Caco-2 (cell line): ENCODE data around the gene NHP2. TPM values are rescaled to one million over a fixed set of nuclear protein-coding genes. Genes with fewer than 3 reads are reported as not detected.

Experiments used
- BruUV-seq: library from RNA; stranded (reverse); fragments of 400-500 nt; replicated peaks from 2 replicates; lab custom pipeline; 2021; lab: Mats Ljungman, UMichigan
- CTCF ChIA-PET: fragments of 300-600 bp; sonication (Branson Sonifier 250); formaldehyde crosslinking; loops from one replicate; lab custom pipeline; 2022; ENCODE audit warnings: antibody characterized with exemption; lab: Charles Lee
- POLR2A ChIA-PET: fragments of 300-600 bp; sonication (Branson Sonifier 250); formaldehyde crosslinking; loops from one replicate; lab custom pipeline; 2022; ENCODE audit warnings: antibody characterized with exemption; lab: Charles Lee
- DNase-seq, 2 experiments: peaks; one replicate each; pipeline versions ENCODE4 v3.0.0 to v3.0.0-alpha.2; 2020 to 2022
- H3K27me3 ChIP-seq: replicated peaks from 2 replicates; pipeline ENCODE4 v1.6.0; 2011; ENCODE audit warnings: low read length; ENCODE audit not compliant: control insufficient read depth, insufficient read depth
- H3K36me3 ChIP-seq: 2 replicates; pipeline ENCODE4 v1.5.1; 2011; ENCODE audit warnings: low read length; ENCODE audit not compliant: control insufficient read depth, insufficient read depth
- H3K4me1 ChIP-seq: fragments of 250-450 bp; sonication (Bioruptor Pico); 2 replicates; pipeline ENCODE4 v1.5.1; 2020; ENCODE audit warnings: mild to moderate bottlenecking
- H3K4me3 ChIP-seq: 2 replicates; pipeline ENCODE4 v1.5.1; 2011; ENCODE audit warnings: low read depth, mild to moderate bottlenecking, control low read depth, low read length
- H3K9me3 ChIP-seq: fragments of 250-450 bp; sonication (Bioruptor Pico); 2 replicates; pipeline ENCODE4 v1.5.1; 2020; ENCODE audit warnings: mild to moderate bottlenecking, moderate library complexity
- H3K27ac Mint-ChIP-seq: one replicate; pipeline ENCODE4 v1.8.0; 2022; ENCODE audit warnings: mixed read lengths; ENCODE audit not compliant: unreplicated experiment
- H3K27me3 Mint-ChIP-seq: one replicate; pipeline ENCODE4 v1.8.0; 2022; ENCODE audit warnings: mixed read lengths; ENCODE audit not compliant: insufficient read depth, unreplicated experiment
- H3K36me3 Mint-ChIP-seq: one replicate; pipeline ENCODE4 v1.8.0; 2022; ENCODE audit warnings: mild to moderate bottlenecking, mixed read lengths; ENCODE audit not compliant: insufficient read depth, unreplicated experiment
- H3K4me1 Mint-ChIP-seq: one replicate; pipeline ENCODE4 v1.8.0; 2022; ENCODE audit warnings: low read depth, mixed read lengths; ENCODE audit not compliant: unreplicated experiment
- H3K4me3 Mint-ChIP-seq: one replicate; pipeline ENCODE4 v1.8.0; 2022; ENCODE audit warnings: mild to moderate bottlenecking, moderate library complexity, mixed read lengths; ENCODE audit not compliant: unreplicated experiment
- H3K9me3 Mint-ChIP-seq: one replicate; pipeline ENCODE4 v1.8.0; 2022; ENCODE audit warnings: mixed read lengths; ENCODE audit not compliant: unreplicated experiment
- intact Hi-C: fragments of 100-400 bp; cut with micrococcal nuclease; formaldehyde crosslinking; loops from one replicate; pipeline ENCODE4 v1.10.0; 2022; ENCODE audit not compliant: unreplicated experiment
- total RNA-seq: library from RNA; stranded (reverse); gene quantifications from 2 replicates; pipeline ENCODE4 v1.2.3, GENCODE V29; 2022
- TF ChIP-seq, protein P1 (sequence below), 2 experiments: fragments of 200-600 bp in 1 of 2; IDR thresholded peaks; 1 replicate in 1 of 2; 2 replicates in 1 of 2; pipeline versions ENCODE4 v1.5.1 to v1.8.0; 2011 to 2022; ENCODE audit warnings: antibody characterized with exemption in 1 of 2, control low read depth in 1 of 2, inconsistent platforms in 1 of 2, low read depth in 1 of 2, low read length in 1 of 2, mild to moderate bottlenecking in 1 of 2, moderate library complexity in 1 of 2; ENCODE audit not compliant: insufficient read depth in 1 of 2, severe bottlenecking in 1 of 2, unreplicated experiment in 1 of 2

NHP2 gene
- total RNA-seq, 1 experiment from 2014 or later: 127 TPM

DNA sequence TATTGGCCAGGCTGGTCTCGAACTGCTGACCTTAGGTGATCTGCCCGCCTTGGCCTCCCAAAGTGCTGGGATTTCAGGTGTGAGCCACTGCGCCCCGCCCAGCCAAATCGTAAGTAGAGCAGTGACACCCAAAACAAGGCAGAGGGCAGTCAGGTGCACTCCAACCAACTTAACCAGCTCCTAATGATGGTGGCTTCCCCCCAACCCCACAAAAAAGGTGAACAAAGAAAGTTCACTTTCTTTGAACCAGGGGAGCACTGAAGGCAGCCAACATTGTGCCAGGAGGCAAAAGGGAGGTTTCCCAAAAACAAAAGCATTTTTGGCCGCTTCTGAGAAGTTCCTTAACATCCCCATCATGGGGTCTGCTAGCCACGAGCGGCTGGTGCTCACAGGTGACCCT is 23.9 kb upstream of the NHP2 start:
- Histone ChIP-seq H3K4me3 (no peak overlapping the region), H3K4me1 (no peaks in the 10 kb centered on the region), H3K27me3 (no peaks in the 10 kb centered on the region), H3K36me3 (no peaks in the 10 kb centered on the region), H3K9me3 (no peaks in the 10 kb centered on the region; the same call in 1 of the 2 replicates)
- POLR2A ChIA-PET: no interaction called here
- Mint-ChIP-seq H3K27ac (no peak overlapping the region), H3K36me3 (no peaks in the 10 kb centered on the region), H3K4me3 (no peak overlapping the region), H3K4me1 (peaks cover 8% of the 10 kb centered on the region), H3K27me3 (no peaks in the 10 kb centered on the region), H3K9me3 (peaks cover 10% of the 10 kb centered on the region)
- intact Hi-C loops: no loop called here
- BruUV-seq: no TSS peak
- CTCF ChIA-PET: interaction anchor here (0.6 kb wide), 1 partner anchor 26 kb away, joined by 4 read pairs; no protein-coding TSS in a partner anchor
- TF ChIP-seq, protein P1, sequence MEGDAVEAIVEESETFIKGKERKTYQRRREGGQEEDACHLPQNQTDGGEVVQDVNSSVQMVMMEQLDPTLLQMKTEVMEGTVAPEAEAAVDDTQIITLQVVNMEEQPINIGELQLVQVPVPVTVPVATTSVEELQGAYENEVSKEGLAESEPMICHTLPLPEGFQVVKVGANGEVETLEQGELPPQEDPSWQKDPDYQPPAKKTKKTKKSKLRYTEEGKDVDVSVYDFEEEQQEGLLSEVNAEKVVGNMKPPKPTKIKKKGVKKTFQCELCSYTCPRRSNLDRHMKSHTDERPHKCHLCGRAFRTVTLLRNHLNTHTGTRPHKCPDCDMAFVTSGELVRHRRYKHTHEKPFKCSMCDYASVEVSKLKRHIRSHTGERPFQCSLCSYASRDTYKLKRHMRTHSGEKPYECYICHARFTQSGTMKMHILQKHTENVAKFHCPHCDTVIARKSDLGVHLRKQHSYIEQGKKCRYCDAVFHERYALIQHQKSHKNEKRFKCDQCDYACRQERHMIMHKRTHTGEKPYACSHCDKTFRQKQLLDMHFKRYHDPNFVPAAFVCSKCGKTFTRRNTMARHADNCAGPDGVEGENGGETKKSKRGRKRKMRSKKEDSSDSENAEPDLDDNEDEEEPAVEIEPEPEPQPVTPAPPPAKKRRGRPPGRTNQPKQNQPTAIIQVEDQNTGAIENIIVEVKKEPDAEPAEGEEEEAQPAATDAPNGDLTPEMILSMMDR (IDR thresholded peaks at IDR 0.05; ENCODE audit: insufficient read depth in 1 of 2, low read depth in 1 of 2, low read length in 1 of 2, severe bottlenecking in 1 of 2, unreplicated experiment in 1 of 2): no peak
- no peak for DNase-seq

DNA sequence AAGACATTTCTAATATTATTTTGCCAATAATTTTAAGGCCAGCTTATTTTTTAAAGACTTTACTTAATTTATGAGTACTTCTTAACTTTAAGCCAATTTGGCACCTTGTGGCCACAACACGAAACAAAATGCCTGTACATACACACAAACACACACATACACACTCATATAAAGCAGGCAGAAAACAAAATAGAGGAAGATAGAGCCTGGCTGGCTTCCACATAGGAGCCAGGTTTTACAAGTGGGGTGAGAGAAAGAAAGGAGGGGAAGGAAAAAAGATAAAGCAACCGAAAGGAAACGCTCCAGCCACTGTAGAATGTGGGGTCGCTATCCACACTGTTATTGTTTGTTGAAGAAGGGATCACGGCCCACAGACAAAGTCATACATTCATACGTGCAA is 23.1 kb upstream of the NHP2 start:
- H3K4me3 Mint-ChIP-seq: no peak overlapping the region
- peaks cover 10% of the 10 kb centered on the region for H3K9me3 Mint-ChIP-seq
- BruUV-seq: no TSS peak
- no peaks in the 10 kb centered on the region; the same call in 1 of the 2 replicates for H3K9me3 ChIP-seq
- intact Hi-C loops: no loop called here
- DNase-seq: no peak
- H3K27me3 ChIP-seq: no peaks in the 10 kb centered on the region
- no peak overlapping the region for H3K27ac Mint-ChIP-seq
- CTCF ChIA-PET: no interaction called here
- H3K27me3 Mint-ChIP-seq: no peaks in the 10 kb centered on the region
- H3K4me1 ChIP-seq: no peaks in the 10 kb centered on the region
- no peaks in the 10 kb centered on the region for H3K36me3 Mint-ChIP-seq
- H3K4me1 Mint-ChIP-seq: peaks cover under 1% of the 10 kb centered on the region
- TF ChIP-seq, protein P1 (IDR thresholded peaks at IDR 0.05; ENCODE audit: insufficient read depth in 1 of 2, low read depth in 1 of 2, low read length in 1 of 2, severe bottlenecking in 1 of 2, unreplicated experiment in 1 of 2): no peak
- no peak overlapping the region for H3K4me3 ChIP-seq
- POLR2A ChIA-PET: no interaction called here
- no peaks in the 10 kb centered on the region for H3K36me3 ChIP-seq

DNA sequence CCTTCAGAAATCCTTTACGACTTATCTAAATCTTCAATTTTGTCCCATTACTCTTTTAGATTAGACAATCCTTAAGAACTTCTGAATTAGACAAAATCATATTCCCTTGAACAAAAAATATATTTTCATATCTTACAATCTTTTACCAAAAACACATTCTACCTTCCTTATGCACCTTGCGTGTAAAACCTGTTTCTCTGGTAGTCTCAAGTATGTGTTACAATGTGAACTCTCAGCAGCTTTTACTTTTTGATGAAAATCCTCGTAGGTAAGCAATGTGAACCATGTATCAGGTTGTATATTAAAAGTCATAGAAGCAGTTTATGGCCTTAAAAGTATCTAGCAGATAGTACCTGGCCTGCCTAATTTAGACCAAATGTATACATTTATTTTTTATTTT is 20.8 kb upstream of the NHP2 start:
- TF ChIP-seq, protein P1 (IDR thresholded peaks at IDR 0.05; ENCODE audit: insufficient read depth in 1 of 2, low read depth in 1 of 2, low read length in 1 of 2, severe bottlenecking in 1 of 2, unreplicated experiment in 1 of 2): no peak
- no TSS peak for BruUV-seq
- no peaks in the 10 kb centered on the region; the same call in 1 of the 2 replicates for H3K27me3 ChIP-seq
- intact Hi-C loops: no loop called here
- POLR2A ChIA-PET: interaction anchor here (0.7 kb wide), 1 partner anchor 11 kb away, joined by 3 read pairs; no protein-coding TSS in a partner anchor
- peaks cover 2% of the 10 kb centered on the region for H3K9me3 Mint-ChIP-seq
- no peaks in the 10 kb centered on the region for H3K9me3 ChIP-seq
- CTCF ChIA-PET: no interaction called here
- no peak for DNase-seq
- no peaks in the 10 kb centered on the region for H3K4me1 ChIP-seq
- no peaks in the 10 kb centered on the region for H3K36me3 Mint-ChIP-seq
- H3K4me3 Mint-ChIP-seq: no peak overlapping the region
- no peaks in the 10 kb centered on the region for H3K4me1 Mint-ChIP-seq
- no peaks in the 10 kb centered on the region for H3K36me3 ChIP-seq
- H3K4me3 ChIP-seq: no peak overlapping the region
- H3K27ac Mint-ChIP-seq: no peak overlapping the region
- H3K27me3 Mint-ChIP-seq: no peaks in the 10 kb centered on the region
